ENCODE results near the gene NRXN2. TPM values are rescaled to one million over a fixed set of nuclear protein-coding genes. Genes with fewer than 3 reads are reported as not detected.

NRXN2 gene
- total and polyA plus RNA-seq, 4 donors, result 0.17 to 2.8 (median 1.4) TPM

GRCh38 chr11:64660706-64661105 is 62.3 kb downstream of the NRXN2 start:
- Histone ChIP-seq H3K9ac (ENCODE audit: low read depth in 1 of 2, low read length in 2 of 2) (no peak overlapping the region), H3K4me3 (ENCODE audit: low read depth in 1 of 3, low read length in 3 of 3) (no peak overlapping the region), H3K27me3 (ENCODE audit: control insufficient read depth in 4 of 4, insufficient read depth in 4 of 4, low read length in 3 of 4) (no peaks in the 10 kb centered on the region), H3K9me3 (ENCODE audit: control insufficient read depth in 4 of 4, low read length in 3 of 4) (no peaks in the 10 kb centered on the region), H3K4me1 (ENCODE audit: control insufficient read depth in 4 of 4, insufficient read depth in 4 of 4, low read length in 3 of 4) (peaks cover 2 to 25% (median 21%) of the 10 kb centered on the region in 4 donors), H3K27ac (ENCODE audit: low read depth in 1 of 2, low read length in 2 of 2) (no peak overlapping the region), H3K36me3 (ENCODE audit: control insufficient read depth in 4 of 4, insufficient read depth in 3 of 4, low read depth in 1 of 4, low read length in 3 of 4) (no peaks in the 10 kb centered on the region)
- DNase-seq (ENCODE audit: low spot score), result no peak
- WGBS, result 91% methylated on average over 19 of the region's 19 CpGs
- TF ChIP-seq ZBTB33 (IDR thresholded peaks at IDR 0.05), result no peak
- TF ChIP-seq SP1 (IDR thresholded peaks at IDR 0.05), result no peak
- TF ChIP-seq NR2F2 (IDR thresholded peaks at IDR 0.05), result no peak
- TF ChIP-seq CTCF (IDR thresholded peaks at IDR 0.05; ENCODE audit: low read depth, low read length, missing input control), result no peak
- no peak for TF ChIP-seq EGR1 (IDR thresholded peaks at IDR 0.05; ENCODE audit: low read depth in 2 of 2)
- no peak for TF ChIP-seq HNF4A (conservative IDR thresholded peaks at IDR 0.05)
- TF ChIP-seq FOXA2 (IDR thresholded peaks at IDR 0.05), result no peak
- no peak for TF ChIP-seq HNF4G (IDR thresholded peaks at IDR 0.05)
- no peak for TF ChIP-seq YY1 (IDR thresholded peaks at IDR 0.05)
- no peak for TF ChIP-seq JUND (IDR thresholded peaks at IDR 0.05)
- no peak for TF ChIP-seq MAX (IDR thresholded peaks at IDR 0.05)
- TF ChIP-seq TAF1 (conservative IDR thresholded peaks at IDR 0.05), result no peak
- no peak for TF ChIP-seq FOXA1 (IDR thresholded peaks at IDR 0.05)
- TF ChIP-seq RAD21 (IDR thresholded peaks at IDR 0.05), result no peak
- TF ChIP-seq ATF3 (IDR thresholded peaks at IDR 0.05), result no peak
- no peak for TF ChIP-seq GABPA (IDR thresholded peaks at IDR 0.05 in 1 of 2, conservative IDR thresholded peaks at IDR 0.05 in 1 of 2)
- no peak for TF ChIP-seq RXRA (IDR thresholded peaks at IDR 0.05)
- no peak for TF ChIP-seq REST (IDR thresholded peaks at IDR 0.05)

Measured in liver (tissue), 9 donors.